Measurements from ENCODE around the gene SFRP5. TPM values are rescaled to one million over a fixed set of nuclear protein-coding genes. Genes with fewer than 3 reads are reported as not detected.

The SFRP5 gene
- total RNA-seq, 1 donor from 2014 or later: 6.4 TPM

DNA sequence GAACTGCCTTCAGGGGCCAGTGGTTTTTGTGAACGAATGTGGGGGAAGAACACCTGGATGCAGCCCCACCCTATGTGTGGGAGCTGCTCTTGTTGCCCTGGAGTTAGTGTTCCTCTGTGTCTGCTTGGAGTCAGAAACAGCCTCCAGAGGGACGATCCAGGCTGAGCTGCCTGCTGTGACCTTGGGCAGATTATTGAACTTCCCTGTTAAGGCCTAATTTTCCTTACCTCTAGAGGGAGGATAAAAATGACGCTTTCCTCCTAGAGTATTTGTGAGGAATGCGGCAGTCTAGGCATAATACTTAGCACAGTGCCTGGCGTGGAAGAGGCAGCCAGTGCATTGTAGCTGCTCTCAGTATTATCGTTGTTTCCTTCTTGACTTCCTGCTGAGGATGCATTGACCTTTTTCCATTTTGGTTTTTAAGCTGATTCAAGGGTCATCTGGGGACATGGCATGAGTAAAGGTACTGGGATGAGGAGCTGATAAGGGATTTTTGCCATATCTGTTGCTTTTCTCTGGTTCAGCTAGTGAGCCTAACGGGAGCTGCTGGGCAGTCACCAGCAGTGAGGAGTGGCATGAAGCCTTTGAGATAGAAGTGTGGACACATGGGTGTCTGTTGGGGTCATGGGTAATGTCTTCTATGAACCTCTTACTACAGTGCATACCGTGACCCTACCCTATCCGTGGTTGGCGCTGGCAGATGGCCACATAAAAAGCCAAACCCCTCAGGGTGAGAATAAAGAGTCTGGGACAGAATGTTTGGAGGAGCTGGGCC is 28.4 kb downstream of the SFRP5 start:
- ATAC-seq (no peak), DNase-seq (ENCODE audit: low spot score) (no peak)

DNA sequence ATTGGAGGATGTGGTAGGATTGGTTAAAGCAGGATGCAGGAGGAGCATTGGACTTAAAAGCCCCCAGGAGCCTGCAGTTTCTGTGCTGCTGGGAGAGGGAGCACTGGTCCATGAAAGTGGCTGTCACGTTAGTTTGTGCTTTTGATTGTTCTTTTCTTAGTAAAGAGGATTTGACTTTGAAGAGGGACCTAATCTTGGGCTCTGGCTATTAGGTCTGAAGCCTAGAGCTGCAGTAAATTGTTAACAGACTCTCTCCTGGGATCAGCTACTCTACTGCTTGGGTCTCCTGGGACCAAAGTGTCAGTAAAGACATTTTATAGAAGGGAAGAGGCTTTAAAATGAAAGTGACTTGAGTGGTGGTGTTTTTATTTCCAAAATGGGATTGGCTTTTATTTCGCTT is 31.2 kb downstream of the SFRP5 start:
- DNase-seq (ENCODE audit: low spot score) (no peak), ATAC-seq (no peak)

DNA sequence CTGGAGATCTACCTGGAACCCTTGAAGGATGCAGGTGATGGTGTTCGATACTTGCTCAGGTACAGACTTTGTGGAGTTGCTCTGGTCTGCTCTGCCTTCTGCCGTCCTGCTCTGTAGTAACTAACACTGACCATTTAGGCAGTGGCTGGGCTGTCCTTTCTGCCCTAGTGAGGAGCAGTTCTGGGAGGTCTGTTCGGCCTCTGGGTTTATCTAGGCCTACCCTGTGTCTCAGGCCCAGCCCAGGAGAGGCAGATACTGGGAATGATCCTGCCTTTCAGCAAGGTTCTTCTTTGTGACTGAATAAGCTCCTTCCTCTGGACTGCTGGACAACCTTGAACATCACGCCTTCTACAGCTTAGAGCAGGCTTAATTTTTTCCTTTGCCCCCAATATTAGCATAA is 33.2 kb downstream of the SFRP5 start:
- ATAC-seq: no peak
- no peak for DNase-seq (ENCODE audit: low spot score)

DNA sequence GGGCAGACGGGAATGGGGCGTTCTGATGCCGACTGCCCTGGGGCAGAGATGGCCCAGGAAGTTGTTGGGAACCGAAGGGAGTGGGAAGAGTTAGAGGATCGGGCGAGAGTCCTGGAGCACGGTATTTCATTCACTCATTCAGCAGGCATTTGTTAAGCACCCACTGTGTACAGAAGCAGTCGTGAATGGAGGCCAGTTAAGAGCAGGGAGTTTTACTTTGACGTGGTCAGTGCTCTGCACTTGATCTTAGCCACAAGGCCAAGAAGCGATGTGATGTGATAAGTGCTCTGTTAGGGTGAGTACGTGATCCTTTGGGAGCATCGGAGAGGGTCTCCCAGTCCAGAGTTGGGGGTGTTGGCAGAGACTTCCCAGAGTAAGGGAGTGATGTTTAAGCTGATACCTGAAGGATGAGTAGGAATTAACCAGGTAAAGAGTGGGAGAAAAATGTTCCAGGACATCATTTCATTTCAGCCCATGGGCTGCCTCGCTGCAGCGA is 34.0 kb downstream of the SFRP5 start:
- DNase-seq (ENCODE audit: low spot score) (no peak), ATAC-seq (no peak)

DNA sequence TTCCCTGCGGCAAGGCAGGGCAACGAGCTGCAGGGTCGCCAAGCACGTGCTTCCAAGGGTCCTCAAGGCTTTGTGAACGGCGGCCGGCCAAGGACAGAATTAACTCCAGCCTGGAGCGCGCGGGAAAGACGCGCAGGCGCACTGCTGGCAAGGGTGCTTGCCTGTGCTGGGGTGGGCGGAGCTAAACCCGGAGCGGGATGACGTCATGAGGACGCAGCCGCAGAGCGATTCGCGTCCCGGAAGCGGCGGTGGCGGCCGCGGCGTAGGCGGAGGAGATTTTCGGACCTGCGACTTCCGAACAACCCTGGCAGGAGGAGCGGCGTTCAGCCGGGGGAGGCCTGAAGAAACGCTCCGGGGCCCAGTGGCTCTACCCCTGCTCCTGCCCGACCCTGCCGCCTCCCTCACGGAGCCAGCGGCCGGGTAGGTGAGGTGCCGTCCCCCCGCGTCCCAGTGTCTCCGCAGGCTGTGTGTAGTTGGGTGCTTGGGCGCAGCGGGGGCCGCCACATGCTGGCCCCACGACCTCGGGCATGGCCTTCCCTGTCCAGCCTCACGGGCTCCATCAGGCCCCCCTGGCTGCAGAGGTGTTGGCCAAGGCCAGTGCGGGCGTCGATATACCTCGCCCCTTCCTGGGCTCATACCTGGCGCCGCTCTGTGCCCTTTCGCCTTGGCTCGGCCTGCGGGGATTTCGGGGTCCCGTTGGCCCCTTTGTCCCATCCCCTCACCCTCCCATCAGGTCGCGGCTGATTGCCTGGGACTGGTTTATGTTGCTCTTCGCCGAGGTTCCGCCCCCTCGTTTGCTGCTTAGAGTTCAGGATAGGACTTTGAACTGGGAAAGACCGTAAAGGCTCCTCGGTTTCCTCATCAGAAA is 34.7 kb downstream of the SFRP5 start, which contains the start of gene ZFYVE27:
ZFYVE27 (plus strand) TSS at position 227 of the 868 bp plus-strand sequence. CDS start 1,350 bp downstream, outside the sequence.
- peak; percentile 97 for DNase-seq (ENCODE audit: low spot score)
- peak; percentile 94 for ATAC-seq

DNA sequence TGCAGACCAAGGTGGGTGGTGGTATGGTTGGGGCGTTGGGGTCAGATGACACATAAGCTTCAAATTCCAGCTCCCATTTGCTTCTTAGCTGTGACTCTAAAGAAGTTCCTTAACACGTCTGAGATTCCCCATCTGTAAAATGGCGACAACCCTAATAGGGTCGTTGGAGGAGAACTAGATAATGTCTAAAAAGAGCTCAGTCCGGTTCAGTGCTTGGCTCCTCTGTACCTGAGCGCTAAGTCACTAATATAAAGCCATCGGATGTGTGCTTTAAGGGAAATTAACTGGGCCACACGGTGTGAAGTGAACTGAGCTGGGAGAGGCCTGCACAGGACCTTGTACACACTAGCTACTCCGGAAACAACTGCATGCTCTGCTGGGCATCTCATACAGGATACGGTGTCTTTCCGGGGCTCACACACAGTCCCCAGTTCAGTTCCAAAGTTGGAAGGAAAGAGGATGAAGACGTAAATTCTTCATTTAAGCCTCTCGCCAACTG is 35.3 kb downstream of the SFRP5 start:
- DNase-seq (ENCODE audit: low spot score): no peak
- peak; percentile 25 for ATAC-seq

DNA sequence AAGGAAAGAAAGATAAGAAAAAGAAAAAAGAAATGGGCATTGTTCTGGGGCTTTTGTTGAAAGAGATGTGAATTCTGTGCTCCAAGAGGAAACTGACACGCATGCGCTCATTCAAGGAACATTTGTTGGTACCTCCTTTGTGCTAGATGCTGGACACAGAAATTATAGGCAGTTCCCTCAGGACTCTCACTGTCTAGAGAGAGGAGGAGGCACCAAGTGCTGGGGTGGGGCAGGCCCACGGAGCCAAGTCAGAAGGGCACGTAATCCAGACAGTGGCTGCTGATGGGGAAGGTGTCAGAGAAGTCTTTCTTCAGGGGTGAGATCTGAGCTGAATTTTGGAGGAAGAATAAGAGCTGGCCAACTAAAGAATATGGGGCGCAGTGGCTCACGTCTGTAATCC is 37.8 kb downstream of the SFRP5 start:
- no peak for DNase-seq (ENCODE audit: low spot score)
- ATAC-seq: no peak

DNA sequence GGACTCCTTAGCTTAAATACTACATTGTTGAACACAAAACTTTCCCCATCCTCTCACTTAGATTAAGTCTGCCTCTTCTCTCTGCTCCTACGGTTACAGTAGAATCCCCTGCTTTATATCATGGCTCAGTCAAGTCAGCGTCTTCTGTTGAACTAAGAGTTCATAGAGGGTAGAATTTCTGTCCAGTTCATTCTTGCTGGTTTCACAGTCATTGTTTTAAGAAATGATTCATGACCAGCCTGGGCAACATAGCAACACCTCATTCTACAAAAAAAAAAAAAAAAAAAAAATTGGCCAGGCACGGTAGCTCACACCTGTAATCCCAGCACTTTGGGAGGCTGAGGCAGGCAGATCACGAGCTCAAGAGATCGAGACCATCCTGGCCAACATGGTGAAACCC is 38.5 kb downstream of the SFRP5 start:
- no peak for DNase-seq (ENCODE audit: low spot score)
- no peak for ATAC-seq

DNA sequence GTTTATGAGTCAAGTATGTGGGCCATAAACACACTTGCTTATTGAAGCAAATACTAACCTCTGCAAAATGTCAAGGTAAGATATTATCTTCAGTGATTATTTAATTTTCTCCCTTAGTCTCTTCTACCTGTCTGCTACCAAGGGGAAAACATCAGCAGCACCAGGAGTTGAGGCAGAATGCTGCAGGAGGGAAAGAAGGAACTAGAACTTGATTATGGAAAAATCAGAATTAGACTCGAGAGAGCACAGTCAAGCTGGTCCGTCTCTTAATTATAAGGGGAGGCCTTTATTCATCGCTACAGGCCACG is 39.8 kb downstream of the SFRP5 start:
- no peak for DNase-seq (ENCODE audit: low spot score)
- no peak for ATAC-seq

DNA sequence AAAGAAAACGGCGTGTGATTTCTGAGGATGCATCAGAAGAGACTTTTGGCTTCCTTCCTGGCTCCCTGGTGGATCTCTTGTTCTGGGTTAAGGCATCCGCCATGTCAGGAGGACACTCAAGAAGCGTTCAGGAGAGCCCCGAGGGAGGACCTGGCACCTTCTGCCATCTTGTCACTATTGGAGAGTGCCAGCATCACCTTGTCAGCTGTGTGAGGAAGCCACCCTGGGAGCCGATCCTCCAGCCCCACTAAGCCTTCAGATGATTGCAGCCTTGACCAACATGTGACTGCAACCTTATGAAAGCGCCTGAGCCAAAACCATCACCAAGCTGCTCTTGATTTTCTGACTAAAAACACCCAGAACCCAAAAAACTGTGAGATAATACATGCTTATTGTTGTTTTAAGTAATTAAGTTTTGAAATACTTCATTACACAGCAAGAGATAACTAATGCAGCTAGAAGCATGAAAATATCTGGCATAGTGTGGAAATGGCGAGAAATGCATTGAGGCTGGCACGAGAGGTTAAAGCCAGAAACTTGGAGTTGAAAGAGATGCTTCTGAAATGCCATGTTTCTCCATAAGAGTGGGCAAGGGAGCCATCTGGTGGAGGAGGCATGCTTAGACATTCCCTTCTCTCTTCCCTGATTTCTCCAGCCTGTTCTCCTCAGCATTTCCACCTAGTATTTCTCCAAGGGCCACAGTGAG is 40.3 kb downstream of the SFRP5 start:
- DNase-seq (ENCODE audit: low spot score) (peak; percentile 64), ATAC-seq (peak; percentile 89)

DNA sequence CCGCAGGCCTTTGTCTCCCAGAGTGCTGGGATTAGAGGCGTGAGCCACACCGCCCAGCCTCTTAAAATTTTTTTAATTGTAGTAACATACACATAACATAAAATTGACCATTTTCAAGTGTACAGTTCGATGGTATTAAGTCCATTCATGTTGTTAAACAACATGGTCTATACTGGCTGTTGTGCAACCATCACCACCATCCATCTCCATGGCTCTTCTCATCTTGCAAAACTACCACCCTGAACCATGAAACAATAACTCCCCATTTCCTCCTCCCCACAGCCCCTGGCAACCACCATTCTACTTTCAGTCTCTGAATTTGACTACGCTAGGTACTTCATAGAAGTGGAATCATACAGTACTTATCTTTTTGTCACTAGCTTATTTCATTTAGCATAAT is 42.8 kb downstream of the SFRP5 start:
- ATAC-seq (no peak), DNase-seq (ENCODE audit: low spot score) (no peak)

DNA sequence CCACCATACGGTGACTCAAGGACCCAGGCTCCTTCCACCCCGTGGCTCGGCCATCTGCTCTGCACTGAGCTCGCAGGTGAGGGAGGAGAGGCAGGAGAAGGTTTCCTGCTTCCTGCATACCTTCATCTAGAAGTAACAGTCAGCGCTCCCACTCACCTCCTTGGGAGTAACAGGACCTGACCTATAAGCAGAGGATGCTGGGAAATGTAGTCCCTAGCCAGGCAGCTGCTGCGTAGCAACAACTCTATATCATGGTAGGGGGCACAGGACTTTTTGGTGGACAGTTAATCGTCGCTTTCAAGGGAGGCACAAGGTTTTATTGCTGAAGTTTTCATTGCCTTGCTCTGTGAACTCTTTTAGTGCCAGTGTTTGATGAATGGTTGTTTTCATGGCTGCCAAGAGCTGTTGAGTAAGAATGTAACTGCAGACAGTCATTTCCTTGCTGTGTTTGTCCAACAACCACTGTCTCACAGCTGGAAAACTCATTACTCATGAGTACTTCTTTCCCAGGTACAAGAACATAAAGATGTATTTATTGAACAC is 45.1 kb downstream of the SFRP5 start:
- ATAC-seq: peak; percentile 72
- no peak for DNase-seq (ENCODE audit: low spot score)

DNA sequence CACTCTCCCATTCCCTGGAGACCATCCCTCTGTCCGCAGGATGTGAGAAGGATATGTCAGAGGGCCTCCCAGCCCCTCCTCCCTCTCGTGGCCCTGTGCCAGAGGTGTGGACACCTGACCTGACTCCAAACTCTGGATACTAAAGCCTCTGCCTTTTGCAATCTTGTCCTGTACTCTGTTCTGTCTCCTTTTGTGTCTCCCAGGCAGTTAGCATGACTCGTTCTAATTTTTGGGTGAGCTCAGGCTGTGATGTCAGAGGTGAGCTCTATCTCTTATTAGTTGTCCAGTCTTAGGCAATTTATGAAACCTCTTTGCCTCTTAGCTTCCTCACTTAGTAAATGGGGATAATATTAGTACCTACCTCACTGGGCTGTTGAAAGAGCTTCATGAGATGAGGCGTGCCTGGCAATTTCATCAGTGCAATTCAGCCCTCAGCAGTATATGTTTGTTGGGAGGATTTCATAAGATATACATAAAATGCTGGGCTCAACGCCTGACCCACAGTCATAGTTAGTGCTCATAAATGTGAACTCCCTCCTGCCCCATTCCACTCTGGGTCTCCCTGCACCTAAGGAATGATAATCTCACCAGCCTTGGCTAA is 47.4 kb downstream of the SFRP5 start:
- ATAC-seq (peak; percentile 69), DNase-seq (ENCODE audit: low spot score) (peak; percentile 56)

DNA sequence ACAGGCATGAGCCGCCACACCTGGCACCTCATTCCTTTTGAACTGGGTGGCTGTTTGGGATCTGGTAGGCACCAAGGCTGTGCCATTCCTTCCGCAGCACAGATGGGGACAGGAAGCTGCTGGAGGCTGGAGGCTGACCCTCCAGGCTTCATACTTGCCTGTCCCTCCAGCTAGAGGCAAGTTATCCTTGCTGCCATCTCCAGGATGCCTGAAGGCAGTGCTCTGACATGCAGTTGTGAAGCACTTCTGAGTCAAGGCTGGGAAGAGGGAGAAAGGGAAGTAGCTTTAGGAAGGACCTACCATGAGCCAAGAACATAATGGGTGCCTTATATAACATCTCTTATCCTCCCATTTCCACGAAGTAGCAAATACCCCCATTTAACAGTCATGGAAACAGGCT is 48.8 kb downstream of the SFRP5 start:
- no peak for ATAC-seq
- DNase-seq (ENCODE audit: low spot score): no peak

DNA sequence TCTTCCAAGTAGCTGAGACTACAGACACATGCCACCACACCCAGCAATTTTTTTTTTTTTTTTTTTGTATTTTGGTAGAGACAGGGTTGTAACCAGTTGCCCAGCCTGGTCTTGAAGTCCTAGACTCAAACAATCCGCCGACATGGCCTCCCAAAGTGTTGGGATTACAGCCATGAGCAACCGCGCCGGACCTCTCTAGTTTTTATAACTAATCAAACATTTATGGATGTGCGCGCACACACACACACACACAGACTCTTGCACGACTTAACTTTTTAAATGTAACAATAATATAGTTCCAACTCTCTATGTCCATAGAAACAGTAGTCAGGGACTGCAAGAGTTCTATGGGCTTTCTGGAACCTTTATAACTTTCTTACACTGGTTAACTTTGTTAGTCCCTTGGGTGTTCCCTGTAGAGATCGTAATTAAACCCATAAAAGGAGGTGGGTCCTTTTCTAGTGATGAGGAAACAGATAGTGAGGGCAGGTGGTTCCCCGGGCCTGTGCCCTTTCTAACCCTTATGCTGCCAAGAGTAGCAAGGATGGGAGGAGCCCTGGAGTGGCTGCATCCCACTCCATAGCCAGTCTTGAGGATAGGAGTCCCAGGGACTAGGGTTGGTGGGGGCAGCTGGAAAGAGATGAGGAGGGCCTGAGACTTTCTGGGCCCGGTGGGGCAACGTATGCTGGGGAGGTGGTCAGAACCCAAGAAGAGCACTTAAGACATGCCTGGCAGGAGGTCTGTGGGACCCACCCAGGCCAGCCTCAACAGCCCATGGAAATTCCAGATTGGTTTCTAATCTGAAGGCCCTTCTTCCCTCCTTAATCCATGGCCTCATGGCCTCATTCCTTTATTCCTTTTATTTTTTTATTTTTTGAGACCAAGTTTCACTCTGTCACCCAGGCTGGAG is 49.7 kb downstream of the SFRP5 start:
- DNase-seq (ENCODE audit: low spot score) (no peak), ATAC-seq (no peak)

DNA sequence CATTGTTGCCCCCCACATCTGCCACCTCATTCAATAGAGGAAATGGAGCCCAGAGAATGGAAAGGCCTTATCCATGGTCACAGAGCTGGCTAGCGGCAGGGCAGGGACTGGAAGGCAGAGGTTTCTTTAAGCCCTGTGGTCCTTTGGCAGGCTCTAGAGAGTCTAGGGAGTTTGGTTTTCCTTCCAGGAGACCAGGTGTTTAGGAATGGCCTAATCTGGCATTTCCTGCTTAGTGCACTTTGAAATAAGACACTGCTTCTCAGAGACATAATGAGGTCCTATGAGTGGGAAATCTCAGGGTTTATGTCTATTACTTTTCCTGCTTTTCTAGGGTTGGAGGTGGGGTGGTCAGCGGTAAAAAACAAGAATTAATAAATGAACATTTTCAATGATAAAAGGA is 52.2 kb downstream of the SFRP5 start:
- DNase-seq (ENCODE audit: low spot score) (no peak), ATAC-seq (no peak)

DNA sequence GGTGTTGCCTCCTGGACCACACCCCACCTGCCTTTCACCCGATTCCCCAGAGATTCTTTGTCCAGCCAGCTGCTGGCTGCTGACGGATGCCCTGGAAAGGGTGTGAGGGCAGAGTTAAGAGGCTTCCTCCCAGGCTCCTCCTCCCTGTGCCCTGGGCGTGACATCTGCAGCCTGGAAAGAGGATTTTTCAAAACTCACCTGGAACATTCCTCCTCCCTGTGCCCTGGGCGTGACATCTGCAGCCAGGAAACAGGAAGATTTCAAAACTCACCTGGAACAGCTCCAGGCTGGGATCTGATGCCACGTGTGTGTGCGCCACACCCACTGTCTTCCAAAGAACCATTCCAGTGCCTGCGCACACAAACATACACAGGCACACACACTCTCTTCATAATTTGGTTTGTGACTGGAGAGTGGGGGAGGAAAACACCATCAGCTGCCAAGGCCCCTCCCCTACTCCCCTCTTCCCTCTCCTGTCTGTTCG is 53.1 kb downstream of the SFRP5 start:
- ATAC-seq: peak; percentile 89
- DNase-seq (ENCODE audit: low spot score): peak; percentile 94

DNA sequence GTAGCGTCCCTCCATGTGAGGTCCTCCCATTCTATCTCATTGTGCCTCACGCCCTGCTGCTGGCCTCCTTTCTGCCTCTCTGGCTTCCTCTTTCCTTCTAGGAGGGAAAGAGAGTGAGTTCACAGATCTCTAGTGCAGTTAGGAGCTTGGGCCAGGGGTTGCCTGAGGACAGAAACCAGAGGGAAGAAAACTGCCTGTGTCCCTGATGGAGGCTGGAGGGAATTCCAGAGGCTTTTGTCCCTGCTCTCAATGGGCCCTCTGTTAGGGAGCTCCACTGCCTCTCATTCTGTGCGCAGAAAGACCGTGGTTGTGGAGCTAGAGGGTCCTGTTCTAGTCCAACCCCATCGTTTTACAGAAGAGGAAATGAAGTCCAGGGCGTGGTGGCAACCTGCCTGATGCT is 53.6 kb downstream of the SFRP5 start:
- DNase-seq (ENCODE audit: low spot score): no peak

DNA sequence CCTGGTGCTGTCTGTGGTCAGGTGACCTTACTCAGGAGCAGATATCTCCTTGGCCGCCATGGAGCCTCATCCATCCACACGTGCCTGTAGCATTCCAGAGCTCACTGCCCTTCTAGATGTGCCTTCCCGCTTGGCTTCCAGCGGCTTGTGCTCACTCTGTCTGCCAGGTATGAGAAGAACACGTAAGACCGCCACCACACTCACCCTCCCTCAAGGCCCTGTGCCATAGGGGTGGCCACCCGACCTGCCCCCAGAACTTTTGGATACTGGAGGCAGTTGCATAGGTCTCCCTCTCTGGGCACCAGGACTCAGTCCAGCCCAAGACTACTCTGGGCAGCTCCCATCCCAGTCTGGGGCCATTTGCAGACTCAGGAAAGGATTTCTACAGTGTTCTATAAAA is 54.2 kb downstream of the SFRP5 start:
- DNase-seq (ENCODE audit: low spot score): no peak
- ATAC-seq: no peak

More for the DNA sequence above, 53.6 kb downstream of the SFRP5 start:
- no peak for ATAC-seq

All from left lobe of liver (tissue), 2 donors.